A549 (cell line): Measurements from ENCODE around the gene SLC8A1. TPM values are rescaled to one million over a fixed set of nuclear protein-coding genes. Genes with fewer than 3 reads are reported as not detected.

Source experiments
- ATAC-seq, 2 experiments: fragments of 200-7000 bp in 1 of 2; fragments of >200 bp in 1 of 2; cut with Nextera tagmentation in 1 of 2; cut with Tn5 transposase in 1 of 2; 3 replicates each; pipeline versions ENCODE4 v1.8.0 to v1.9.1; 2018 to 2020; ENCODE audit warnings: mild to moderate bottlenecking in 1 of 2, moderate library complexity in 1 of 2
- CTCF ChIA-PET: fragments of 300-600 bp; sonication (Branson Sonifier 250); formaldehyde crosslinking; extraction: SDS; loops from one replicate; lab custom pipeline; 2021; ENCODE audit warnings: antibody characterized with exemption, inconsistent platforms; lab: Yijun Ruan, JAX
- POLR2A ChIA-PET: fragments of 350-600 bp; formaldehyde crosslinking; extraction: SDS; loops from one replicate; lab custom pipeline; 2021; ENCODE audit warnings: antibody characterized with exemption, inconsistent platforms; lab: Yijun Ruan, JAX
- DNase-seq, 2 experiments: peaks; one replicate each; pipeline versions ENCODE4 v3.0.0 to v3.0.0-alpha.2; 2011 to 2016; ENCODE audit warnings: low read depth in 1 of 2, low spot score in 1 of 2
- FAIRE-seq: peaks from 2 replicates; lab custom pipeline; 2011; peaks lifted over from hg19 to GRCh38; lab: Jason Lieb, UNC
- H3K27ac ChIP-seq, 2 experiments: fragments of >200 bp; sonication (Bioruptor Twin); formaldehyde crosslinking; 3 replicates each; pipeline ENCODE4 v1.5.1; 2016 to 2017
- H3K4me1 ChIP-seq: fragments of >200 bp; sonication (Bioruptor Twin); formaldehyde crosslinking; 3 replicates; pipeline ENCODE4 v1.6.1; 2016
- H3K4me2 ChIP-seq: fragments of >200 bp; sonication (Bioruptor Twin); formaldehyde crosslinking; 3 replicates; pipeline ENCODE4 v1.6.1; 2016
- H3K4me3 ChIP-seq: fragments of >200 bp; sonication (Bioruptor Twin); formaldehyde crosslinking; 3 replicates; pipeline ENCODE4 v1.5.1; 2016
- H3K9me3 ChIP-seq: fragments of >200 bp; sonication (Bioruptor Twin); formaldehyde crosslinking; 3 replicates; pipeline ENCODE4 v1.6.1; 2016
- CBX8 ChIP-seq: fragments of 200-600 bp; sonication (generic); IDR thresholded peaks from 2 replicates; pipeline ENCODE4 v1.6.1; 2016
- CEBPB ChIP-seq, 2 experiments: fragments of >200 bp in 1 of 2; sonication (Bioruptor Twin) in 1 of 2; formaldehyde crosslinking in 1 of 2; IDR thresholded peaks; 2 replicates each; pipeline ENCODE4 v1.6.1; 2012 to 2016
- E2F6 ChIP-seq: IDR thresholded peaks from 2 replicates; pipeline ENCODE4 v1.6.1; 2012; ENCODE audit warnings: low read depth, borderline replicate concordance
- EHF ChIP-seq: fragments of 250-450 bp; sonication (Bioruptor Pico); IDR thresholded peaks from 2 replicates; pipeline ENCODE4 v1.5.0; 2020; ENCODE audit warnings: mild to moderate bottlenecking
- ESRRA ChIP-seq: fragments of 150-350 bp; IDR thresholded peaks from 2 replicates; pipeline ENCODE4 v1.6.1; 2014; ENCODE audit warnings: mild to moderate bottlenecking, low read length, borderline replicate concordance
- FOXS1 ChIP-seq: fragments of 250-450 bp; sonication (Bioruptor Pico); IDR thresholded peaks from 2 replicates; pipeline ENCODE4 v1.5.0; 2020; ENCODE audit warnings: mild to moderate bottlenecking, moderate library complexity
- HDAC2 ChIP-seq: fragments of 200-600 bp; sonication (generic); IDR thresholded peaks from 2 replicates; pipeline ENCODE4 v1.6.1; 2016
- HMGXB4 ChIP-seq: fragments of 250-450 bp; sonication (Bioruptor Pico); IDR thresholded peaks from 2 replicates; pipeline ENCODE4 v1.5.0; 2021; ENCODE audit warnings: mild to moderate bottlenecking, moderate library complexity, borderline replicate concordance
- HOXB5 ChIP-seq: fragments of 250-450 bp; sonication (Bioruptor Pico); IDR thresholded peaks from 2 replicates; pipeline ENCODE4 v1.5.0; 2020; ENCODE audit warnings: mild to moderate bottlenecking, moderate library complexity
- JUN ChIP-seq, 2 experiments: fragments of >200 bp; sonication (Bioruptor Twin); formaldehyde crosslinking; IDR thresholded peaks; 2 replicates in 1 of 2; 3 replicates in 1 of 2; pipeline ENCODE4 v1.6.1; 2016 to 2017
- MAFK ChIP-seq: fragments of 450-650 bp; IDR thresholded peaks from 2 replicates; pipeline ENCODE4 v1.6.1; 2014; ENCODE audit not compliant: partially characterized antibody
- MYC ChIP-seq: IDR thresholded peaks from 2 replicates; pipeline ENCODE4 v1.6.1; 2012; ENCODE audit warnings: mild to moderate bottlenecking, inconsistent platforms, low read length, improper control_type of control experiment, borderline replicate concordance
- NR3C1 ChIP-seq: fragments of >200 bp; sonication (Bioruptor Twin); formaldehyde crosslinking; IDR thresholded peaks from 3 replicates; pipeline ENCODE4 v1.6.1; 2017
- PHF8 ChIP-seq: fragments of 200-600 bp; sonication (generic); IDR thresholded peaks from 2 replicates; pipeline ENCODE4 v1.6.1; 2016; ENCODE audit warnings: low read depth, mild to moderate bottlenecking, antibody characterized with exemption, moderate library complexity, borderline replicate concordance
- RAD21 ChIP-seq, 2 experiments: fragments of >200 bp in 1 of 2; sonication (Bioruptor Twin) in 1 of 2; formaldehyde crosslinking in 1 of 2; IDR thresholded peaks in 1 of 2; conservative IDR thresholded peaks in 1 of 2; 2 replicates in 1 of 2; 3 replicates in 1 of 2; pipeline ENCODE4 v1.6.1; 2012 to 2018; ENCODE audit warnings: inconsistent platforms in 1 of 2
- SMC3 ChIP-seq: fragments of >200 bp; sonication (Bioruptor Twin); formaldehyde crosslinking; IDR thresholded peaks from 3 replicates; pipeline ENCODE4 v1.6.1; 2018; ENCODE audit warnings: inconsistent platforms
- TP53 ChIP-seq: fragments of 250-450 bp; sonication (Bioruptor Pico); IDR thresholded peaks from 2 replicates; pipeline ENCODE4 v1.5.0; 2021; ENCODE audit warnings: mild to moderate bottlenecking, moderate library complexity
- USF2 ChIP-seq: fragments of 450-650 bp; IDR thresholded peaks from 2 replicates; pipeline ENCODE4 v1.6.1; 2014; ENCODE audit warnings: antibody characterized with exemption
- ZFP36 ChIP-seq: fragments of 450-650 bp; IDR thresholded peaks from 2 replicates; pipeline ENCODE4 v1.6.1; 2014; ENCODE audit warnings: borderline replicate concordance; ENCODE audit not compliant: partially characterized antibody
- ZNF302 ChIP-seq: fragments of 250-450 bp; sonication (Bioruptor Pico); IDR thresholded peaks from 2 replicates; pipeline ENCODE4 v1.9.0; 2021; ENCODE audit warnings: inconsistent platforms, mild to moderate bottlenecking, moderate library complexity
- WGBS: methylation state at CpG from one replicate; pipeline ENCODE4 v1.1.6; 2017; ENCODE audit errors: missing lambda C conversion rate; 5-methylcytosine and 5-hydroxymethylcytosine counted together
- polyA plus RNA-seq, 4 experiments: library from polyadenylated mRNA; depleted of rRNA in 3 of 4; stranded (reverse); fragments of >200 nt; fragmentation: RNase III in 1 of 4; extraction: RNeasy Plus Mini Kit Qiagen cat#74134 plus additional on column Dnase treatment in 1 of 4; gene quantifications; 2 replicates in 3 of 4; 3 replicates in 1 of 4; pipeline ENCODE4 v1.2.3, GENCODE V29; 2011 to 2017

The SLC8A1 gene
- polyA plus RNA-seq, 2 of the 4 experiments (the other 2 are of a cell fraction): 0.28 to 0.92 TPM

GRCh38 chr2:40130251-40130994 is 321.5 kb downstream of the SLC8A1 start:
- Histone ChIP-seq H3K27ac (no peak overlapping the region), H3K9me3 (no peaks in the 10 kb centered on the region), H3K4me2 (no peak overlapping the region), H3K4me3 (no peak overlapping the region), H3K4me1 (no peaks in the 10 kb centered on the region)
- TF ChIP-seq HMGXB4 (CRISPR knock-in tag): no peak
- TF ChIP-seq NR3C1: no peak
- no peak for TF ChIP-seq ZFP36
- no peak for TF ChIP-seq EHF (CRISPR knock-in tag)
- TF ChIP-seq ESRRA: no peak
- no peak for TF ChIP-seq HOXB5 (CRISPR knock-in tag)
- TF ChIP-seq HDAC2: no peak
- no peak for TF ChIP-seq FOXS1 (CRISPR knock-in tag)
- no peak for TF ChIP-seq RAD21 (conservative IDR thresholded peaks at IDR 0.05 in 1 of 2, IDR thresholded peaks at IDR 0.05 in 1 of 2)
- TF ChIP-seq CBX8: no peak
- no peak for TF ChIP-seq ZNF302 (CRISPR knock-in tag)
- no peak for TF ChIP-seq SMC3
- no peak for TF ChIP-seq MYC
- no peak for TF ChIP-seq E2F6
- TF ChIP-seq USF2: no peak
- no peak for TF ChIP-seq CEBPB (IDR thresholded peaks at IDR 0.05)
- no peak for TF ChIP-seq JUN (IDR thresholded peaks at IDR 0.05)
- TF ChIP-seq MAFK: no peak
- FAIRE-seq (no peak), DNase-seq (no peak), ATAC-seq (no peak)
- WGBS: 37% methylated on average over 4 of the region's 4 CpGs
- ChIA-PET CTCF (interaction anchor here (1.1 to 1.4 kb wide), 2 partner anchors 13 to 244 kb away, joined by 3 to 4 read pairs; no protein-coding TSS in a partner anchor), POLR2A (no interaction called here)

GRCh38 chr2:40129725-40130124 is 322.2 kb downstream of the SLC8A1 start:
- DNase-seq (no peak), FAIRE-seq (no peak), ATAC-seq (no peak)
- Histone ChIP-seq H3K4me1 (no peaks in the 10 kb centered on the region), H3K4me2 (no peak overlapping the region), H3K4me3 (no peak overlapping the region), H3K27ac (no peak overlapping the region), H3K9me3 (no peaks in the 10 kb centered on the region)
- POLR2A ChIA-PET: no interaction called here
- CTCF ChIA-PET: interaction anchor here (1.4 kb wide), 1 partner anchor 14 kb away, joined by 4 read pairs; no protein-coding TSS in a partner anchor
- TF ChIP-seq CEBPB (IDR thresholded peaks at IDR 0.05): no peak
- TF ChIP-seq TP53: no peak
- TF ChIP-seq E2F6: no peak
- no peak for TF ChIP-seq PHF8
- 52% methylated on average over 1 of the region's 1 CpG for WGBS
